Activated T-helper 1 cell treated with Interleukin-2 at 50 U/mL for 16 hours (primary cell): ENCODE measurements around the gene EXOSC7.
"Not testable (repeated sequence)": the region's sequence is repeated elsewhere in the genome, so short reads cannot be mapped to it uniquely, and the experiment has no call there.

ENCODE experiments used
- DNase-seq: peaks from one replicate; pipeline ENCODE4 v3.0.0-alpha.2; 2020; ENCODE audit warnings: low read depth

EXOSC7 gene

GRCh38 chr3:44962621-44963393, 13.2 kb upstream of the EXOSC7 start:
- DNase-seq: no peak

DNA sequence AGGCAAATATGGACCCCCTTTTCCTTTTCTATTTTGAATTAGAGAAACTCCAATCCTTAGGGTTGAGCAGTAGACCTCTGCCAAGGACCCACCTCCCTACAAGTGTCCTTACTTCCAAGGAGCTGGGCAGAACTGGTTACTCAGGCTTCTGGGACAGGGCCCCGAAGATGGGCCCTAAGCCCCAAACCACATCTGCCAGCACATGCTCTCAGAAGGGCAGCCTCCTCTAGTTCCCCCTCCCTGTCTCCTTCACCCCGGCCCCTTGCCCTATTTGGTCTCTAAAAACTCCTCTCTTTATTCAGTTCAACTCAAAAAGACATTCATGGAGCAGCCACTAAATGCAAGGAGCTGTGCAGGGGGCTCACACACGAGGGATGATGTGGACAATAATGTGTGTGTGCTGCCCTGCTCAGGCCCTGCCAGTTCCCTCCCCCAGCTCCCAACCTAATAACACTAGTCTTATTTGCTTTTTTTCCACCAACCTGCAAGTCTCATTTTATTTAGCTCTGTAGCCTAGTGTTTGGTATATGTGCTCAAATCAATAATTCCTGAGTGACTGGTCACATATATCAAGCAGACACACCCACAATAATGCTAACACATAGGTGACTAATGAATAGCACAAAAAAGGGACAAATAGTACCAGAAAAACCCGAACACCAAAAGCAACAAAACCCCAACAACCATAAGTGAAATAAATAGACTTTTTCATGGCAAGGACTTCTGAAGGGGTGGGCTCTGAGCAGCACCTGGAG, 12.3 kb upstream of the EXOSC7 start:
- DNase-seq: no peak

DNA sequence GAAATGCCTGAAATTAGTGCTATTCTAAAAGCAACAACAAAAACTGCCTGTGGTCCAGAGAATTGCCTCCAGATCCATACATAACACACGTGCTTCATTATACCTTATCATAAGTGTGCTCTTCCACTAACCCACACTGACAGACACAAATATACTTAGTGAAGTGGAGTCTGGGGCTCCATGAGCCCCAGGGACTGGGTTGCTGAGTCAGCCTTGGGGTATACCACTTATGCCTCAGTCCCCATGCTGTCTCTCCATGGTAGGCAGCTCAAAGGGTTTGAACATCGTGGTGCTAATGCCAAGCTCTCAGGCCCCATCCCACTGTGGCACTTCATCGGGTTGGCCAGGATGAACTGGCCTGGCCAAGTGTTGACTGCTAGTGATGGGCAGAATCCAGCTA, 10.9 kb upstream of the EXOSC7 start:
- no peak for DNase-seq

DNA sequence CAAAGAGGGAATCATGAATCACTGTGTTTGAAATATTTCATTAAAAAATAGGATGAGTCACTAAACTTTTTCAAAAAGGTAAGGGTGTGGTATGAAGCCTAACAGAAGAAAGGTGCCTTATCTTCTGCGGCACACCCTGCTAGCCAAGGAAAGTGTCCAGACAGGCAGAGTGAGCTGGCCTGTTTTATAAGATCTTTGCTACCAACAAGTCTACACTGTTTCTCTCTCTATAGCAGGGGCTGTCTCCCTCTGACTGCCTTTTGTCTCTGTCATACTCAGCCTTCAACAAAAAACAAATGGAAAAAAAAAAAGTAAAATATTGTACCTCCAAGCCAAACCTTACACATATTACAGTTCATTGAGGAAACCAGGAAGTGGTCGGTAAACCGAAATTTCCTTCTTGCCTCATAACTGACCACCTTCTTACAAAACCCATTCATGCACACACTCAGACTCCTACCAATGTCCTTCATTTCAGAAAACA, 9.2 kb upstream of the EXOSC7 start:
- DNase-seq: no peak

DNA sequence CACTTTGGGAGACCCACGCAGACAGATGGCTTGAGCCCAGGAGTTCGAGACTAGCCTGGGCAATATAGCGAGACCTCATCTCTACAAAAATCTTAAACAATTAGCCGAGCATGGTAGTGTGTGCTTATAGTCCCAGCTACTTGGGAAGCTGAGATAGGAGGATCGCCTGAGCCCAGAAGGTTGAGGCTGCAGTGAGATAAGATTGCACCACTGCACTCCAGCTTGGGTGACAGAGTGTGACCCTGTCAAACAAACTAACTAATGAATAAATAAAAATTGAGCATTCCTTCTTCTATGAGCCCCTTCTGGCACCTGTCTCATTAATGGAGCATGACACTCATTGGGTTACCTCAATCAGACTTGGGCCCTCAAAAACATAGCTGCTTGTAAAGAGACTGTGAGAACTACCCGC, 7.6 kb upstream of the EXOSC7 start:
- no peak for DNase-seq

- DNase-seq: no peak
Measured at GRCh38 chr3:44969154-44969827, 6.8 kb upstream of the EXOSC7 start.

DNA sequence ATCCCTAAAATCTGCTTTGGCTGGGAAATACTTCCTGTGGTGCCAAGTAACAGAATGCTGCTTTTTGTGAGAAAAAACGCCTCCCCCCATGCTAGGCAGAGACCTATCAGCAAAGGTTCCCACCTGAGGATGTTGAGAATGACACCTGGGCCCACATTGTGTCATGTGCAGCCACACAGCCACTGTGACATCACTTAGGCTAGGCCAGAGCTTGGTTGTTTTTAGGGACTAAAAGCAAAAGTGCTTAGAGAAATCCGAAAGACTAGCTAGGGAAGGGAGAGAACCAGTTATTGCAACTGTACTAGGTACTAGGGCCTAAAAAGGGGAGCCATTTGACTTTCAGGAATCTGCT, 6.2 kb upstream of the EXOSC7 start:
- no peak for DNase-seq

GRCh38 chr3:44970926-44971490, 5.0 kb upstream of the EXOSC7 start:
- DNase-seq: no peak

- DNase-seq: no peak
Measured at GRCh38 chr3:44974416-44974815, 1.6 kb upstream of the EXOSC7 start.

GRCh38 chr3:44981220-44981619, 5.2 kb downstream of the EXOSC7 start:
- no peak for DNase-seq

DNA sequence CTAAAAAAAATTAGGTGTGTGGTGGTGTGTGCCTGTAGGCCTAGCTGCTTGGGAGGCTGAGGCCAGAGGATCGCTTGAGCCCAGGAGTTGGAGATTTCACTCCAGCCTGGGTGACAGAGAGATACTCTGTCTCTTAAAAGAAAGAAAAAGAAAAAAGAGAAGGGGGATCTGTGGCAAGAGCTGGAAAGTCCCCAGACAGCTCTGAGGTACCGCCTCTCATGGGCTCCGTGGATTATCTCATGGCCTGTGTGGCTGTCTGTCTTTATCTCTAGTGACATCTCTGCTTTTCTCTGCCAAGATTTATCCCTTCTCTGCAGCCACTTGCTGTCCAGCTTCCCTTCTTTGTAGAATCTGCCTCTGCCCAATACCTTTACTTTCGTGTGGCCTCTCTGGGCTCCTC, 5.7 kb downstream of the EXOSC7 start:
- DNase-seq: no peak

DNA sequence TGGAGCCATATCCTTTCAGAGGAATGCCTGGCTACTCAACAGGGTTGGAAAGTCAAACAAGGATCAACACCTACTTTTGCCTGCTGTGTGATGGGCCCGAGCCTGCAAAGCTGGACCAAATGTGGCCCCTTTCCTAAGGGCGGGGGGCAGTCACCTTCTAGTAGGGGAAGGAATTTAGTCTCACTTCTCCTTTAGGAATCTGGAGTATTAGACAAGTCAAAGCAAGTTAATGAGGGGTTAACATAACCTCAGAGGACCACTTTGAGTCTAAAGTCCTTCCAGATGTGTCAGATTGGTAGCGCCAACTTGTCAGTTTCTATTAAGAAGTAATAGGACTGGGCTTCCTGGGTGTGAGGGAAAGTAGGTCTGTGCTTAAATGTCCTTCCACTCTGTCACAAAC, 6.8 kb downstream of the EXOSC7 start:
- no peak for DNase-seq

- no peak for DNase-seq
Measured at GRCh38 chr3:44983484-44983941, 7.5 kb downstream of the EXOSC7 start.

GRCh38 chr3:44984335-44984734, 8.3 kb downstream of the EXOSC7 start:
- DNase-seq: no peak

DNA sequence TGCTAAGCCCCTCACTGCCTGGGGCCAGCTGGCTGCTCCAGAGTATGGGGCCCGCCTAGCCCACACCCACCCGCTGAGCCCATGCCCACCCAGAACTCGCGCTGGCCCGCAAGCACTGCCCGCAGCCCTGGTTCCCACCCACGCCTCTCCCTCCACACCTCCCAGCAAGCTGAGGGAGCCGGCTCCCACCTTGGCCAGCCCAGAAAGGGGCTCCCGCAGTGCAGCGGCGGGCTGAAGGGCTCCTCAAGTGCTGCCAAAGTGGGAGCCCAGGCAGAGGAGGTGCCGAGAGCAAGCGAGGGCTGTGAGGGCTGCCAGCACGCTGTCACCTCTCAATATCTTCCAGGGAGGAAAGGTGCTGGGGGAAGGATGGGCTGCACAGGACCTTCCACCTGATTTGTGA, 10.3 kb downstream of the EXOSC7 start:
- not testable (repeated sequence) for DNase-seq

DNA sequence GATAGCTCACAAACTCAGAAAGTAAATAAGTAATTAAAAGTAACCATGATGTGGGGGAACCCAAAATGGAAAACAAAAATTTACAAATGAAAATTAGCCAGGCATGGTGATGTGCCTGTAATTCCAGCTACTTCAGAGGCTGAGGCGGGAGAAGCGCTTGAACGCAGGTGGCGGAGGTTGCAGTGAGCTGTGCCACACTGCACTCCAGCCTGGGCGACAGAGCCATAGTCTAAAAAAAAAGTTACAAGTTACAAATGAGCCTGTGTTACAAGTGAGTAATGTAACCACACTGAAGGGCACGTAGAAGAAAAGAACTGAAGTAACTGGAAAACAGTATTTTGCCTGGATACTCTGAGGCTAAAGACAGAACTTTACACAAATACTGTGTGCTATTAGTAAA, 11.3 kb downstream of the EXOSC7 start:
- DNase-seq: no peak

DNA sequence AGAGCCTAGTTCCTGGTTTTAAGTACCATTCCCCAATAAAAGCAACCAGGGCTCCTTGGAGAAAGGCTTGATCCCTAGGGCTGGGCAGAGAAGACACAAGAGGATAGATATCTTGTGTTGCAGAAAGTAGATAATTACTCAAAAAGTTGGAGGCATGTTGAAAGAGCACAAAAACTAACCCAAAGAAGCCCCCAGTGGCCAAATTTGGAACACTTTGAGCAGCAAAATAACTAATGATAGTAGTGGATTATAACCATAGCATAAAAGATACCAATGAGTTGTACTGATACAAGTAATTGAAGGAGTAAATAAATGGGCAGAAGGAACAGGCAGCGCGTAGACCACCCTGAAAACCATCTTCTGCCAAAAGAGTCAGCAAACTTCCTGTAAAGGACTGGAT, 12.0 kb downstream of the EXOSC7 start:
- DNase-seq: no peak

- no peak for DNase-seq
Measured at GRCh38 chr3:44989141-44989540, 13.1 kb downstream of the EXOSC7 start.

DNA sequence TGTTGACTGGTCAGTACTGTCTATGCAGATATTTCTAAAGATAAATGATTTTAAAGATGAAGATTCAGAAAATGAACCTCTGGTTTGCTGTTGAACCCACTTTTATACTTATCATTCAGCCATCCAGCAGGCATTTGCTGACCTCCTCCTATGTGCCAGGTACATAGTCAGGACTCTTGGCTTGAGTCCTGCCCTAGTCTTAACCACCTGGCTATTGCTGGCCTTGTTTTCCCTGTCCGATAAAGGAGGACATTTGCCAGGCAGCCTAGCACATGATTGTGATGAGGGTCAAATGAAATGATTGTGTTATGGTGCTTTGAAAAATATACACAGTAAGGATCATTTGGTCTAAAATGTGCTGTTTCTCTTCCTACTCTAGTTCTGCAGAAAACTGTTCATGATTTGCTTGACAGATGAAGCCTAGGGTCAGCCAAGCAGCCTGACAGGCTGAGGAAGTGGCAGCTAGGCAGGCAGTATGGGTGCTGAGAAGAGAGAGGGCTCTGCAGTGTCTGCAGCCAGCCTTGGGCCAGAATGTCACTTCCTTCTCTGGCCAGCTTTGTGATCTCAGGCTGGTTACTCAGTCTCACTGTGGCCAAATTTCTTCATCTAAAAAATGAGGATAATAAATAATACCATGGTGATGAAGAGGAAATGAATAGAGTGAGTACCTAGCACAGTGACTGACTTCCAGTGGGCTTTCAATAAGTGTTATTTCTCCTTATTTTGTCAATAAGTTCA, 13.8 kb downstream of the EXOSC7 start:
- DNase-seq: no peak

DNA sequence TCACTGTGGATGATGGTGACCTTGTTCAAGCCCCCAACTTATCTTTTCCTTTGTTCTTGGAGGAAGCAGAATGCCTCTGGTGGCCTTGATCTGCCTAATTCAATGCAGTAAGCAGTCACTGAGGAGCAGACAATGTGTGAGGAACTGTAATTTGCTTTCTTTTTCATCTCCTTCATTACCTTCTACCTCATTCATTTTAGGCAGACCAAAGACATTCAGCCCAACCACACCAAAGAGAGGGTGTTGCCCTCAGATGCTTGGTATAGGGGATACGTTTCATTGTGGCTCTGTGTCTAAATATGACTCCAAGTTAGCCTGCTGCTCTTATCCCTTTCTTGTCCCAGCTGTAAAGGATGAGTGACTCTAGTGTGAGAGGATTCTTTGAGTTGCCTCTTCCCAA, 15.3 kb downstream of the EXOSC7 start:
- DNase-seq: no peak

GRCh38 chr3:44992555-44993470, 16.8 kb downstream of the EXOSC7 start:
- no peak for DNase-seq
